ENCODE data around the gene PTPN6.

PTPN6 gene

GRCh38 chr12:7009512-7009911 lies 58.4 kb downstream of the PTPN6 start:
- no peak for DNase-seq (ENCODE audit: low spot score)
